ENCODE measurements around the gene GABRB1.

GABRB1 gene

DNA sequence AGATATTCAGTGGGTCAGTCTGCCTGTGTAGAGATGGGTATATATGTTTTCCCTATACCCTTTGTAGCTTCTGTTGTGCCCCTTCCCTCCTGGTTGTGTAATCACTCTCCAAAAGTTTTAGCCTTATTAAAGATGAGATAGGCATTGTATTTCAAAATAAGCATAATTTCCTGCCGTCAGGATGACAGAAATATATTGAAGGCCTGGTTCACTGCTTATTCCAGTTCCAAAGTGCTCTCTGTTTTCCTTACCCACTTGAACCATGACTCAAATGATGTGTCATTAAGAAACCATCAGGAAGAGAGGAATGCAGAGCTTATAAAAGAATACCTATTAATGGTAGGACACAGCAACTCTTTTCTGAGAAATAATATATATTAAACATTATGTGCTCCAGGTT, 178.5 kb downstream of the GABRB1 start:
- no peak for DNase-seq (ENCODE audit: low read depth in 3 of 3, low spot score in 1 of 3)

- no peak for DNase-seq (ENCODE audit: low read depth in 3 of 3, low spot score in 1 of 3)
These were observed 179.5 kb downstream of the GABRB1 start for GRCh38 chr4:47210828-47211227.

- no peak for DNase-seq (ENCODE audit: low read depth in 3 of 3, low spot score in 1 of 3)
These were observed 181.7 kb downstream of the GABRB1 start for GRCh38 chr4:47213106-47213505.

- DNase-seq (ENCODE audit: low read depth in 3 of 3, low spot score in 1 of 3), result no peak
These were observed 182.2 kb downstream of the GABRB1 start for GRCh38 chr4:47213539-47213938.

- DNase-seq (ENCODE audit: low read depth in 3 of 3, low spot score in 1 of 3), result no peak
These were observed 182.6 kb downstream of the GABRB1 start for GRCh38 chr4:47213971-47214370.

DNA sequence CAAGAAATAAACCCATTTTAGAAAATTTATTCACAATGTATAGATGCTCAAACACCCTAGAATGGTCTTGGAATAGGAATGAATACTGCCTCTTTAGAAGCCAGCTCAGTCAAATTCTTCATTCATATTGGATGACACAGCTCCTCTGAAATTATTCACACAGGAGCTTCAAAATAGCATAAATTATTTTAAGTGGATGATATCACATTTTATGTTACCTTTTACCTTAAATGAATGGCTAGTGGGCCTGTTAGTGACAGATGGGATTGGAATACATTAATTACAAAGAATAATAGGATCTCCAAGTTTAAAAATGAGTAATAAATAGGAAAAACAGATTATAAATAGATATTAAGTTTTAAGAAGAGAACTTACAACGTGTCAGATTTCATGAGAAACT, 184.4 kb downstream of the GABRB1 start:
- DNase-seq (ENCODE audit: low read depth in 3 of 3, low spot score in 1 of 3), result no peak

- DNase-seq (ENCODE audit: low read depth in 3 of 3, low spot score in 1 of 3), result no peak
These were observed 185.9 kb downstream of the GABRB1 start for GRCh38 chr4:47217291-47217690.

DNA sequence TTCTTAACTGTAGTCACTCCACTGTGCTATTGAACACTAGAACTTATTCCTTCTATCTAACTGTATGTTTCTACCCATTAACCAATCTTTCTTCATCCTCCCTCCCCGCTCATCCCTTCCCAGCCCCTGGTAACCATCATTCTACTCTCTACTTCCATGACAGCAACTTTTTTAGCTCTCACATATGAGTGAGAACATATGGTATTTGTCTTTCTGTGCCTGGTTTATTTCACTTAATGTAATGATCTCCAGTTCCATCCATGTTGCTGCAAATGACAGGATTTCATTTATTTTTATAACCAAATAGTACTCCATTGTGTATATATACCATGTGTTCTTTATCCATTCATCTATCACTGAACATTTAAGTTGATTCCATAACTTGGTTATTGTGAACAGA, 186.5 kb downstream of the GABRB1 start:
- no peak for DNase-seq (ENCODE audit: low read depth in 3 of 3, low spot score in 1 of 3)

DNA sequence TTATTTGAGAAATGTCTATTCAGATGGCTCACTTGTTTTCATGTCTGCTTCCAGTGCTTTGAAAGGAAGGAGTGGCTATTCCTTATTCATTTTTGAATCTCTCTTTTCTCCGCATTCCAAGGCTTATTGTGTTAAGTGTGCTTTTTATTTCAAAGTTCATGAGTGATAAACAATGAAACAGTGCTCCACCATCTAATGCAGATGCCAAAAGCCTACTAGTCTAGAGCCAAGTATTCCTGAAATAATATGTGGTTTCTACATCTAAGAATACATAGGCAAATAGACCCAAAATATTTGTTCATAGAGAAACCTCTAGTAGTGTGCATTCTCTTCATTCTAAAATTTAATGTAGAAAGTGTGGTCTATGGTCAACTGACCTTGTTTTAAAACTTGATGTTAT, 187.3 kb downstream of the GABRB1 start:
- no peak for DNase-seq (ENCODE audit: low read depth in 3 of 3, low spot score in 1 of 3)

DNA sequence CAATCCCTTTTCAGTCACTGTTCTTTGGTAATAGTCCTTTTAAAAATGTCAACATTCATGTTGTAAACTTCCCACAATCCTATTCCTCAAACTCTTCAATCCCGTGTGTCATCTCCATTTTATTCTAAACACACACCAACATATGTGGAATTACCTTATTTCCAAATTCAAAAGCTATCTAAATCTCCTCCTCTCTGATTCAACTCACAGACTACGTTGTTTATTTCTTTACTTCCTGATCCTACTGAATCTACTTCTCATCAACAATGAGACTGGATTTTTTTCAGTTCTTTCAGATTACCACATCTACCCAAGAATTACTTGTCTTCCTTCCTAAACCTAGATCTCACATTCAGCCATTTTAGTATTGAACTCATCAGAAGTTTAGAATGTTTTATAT, 188.2 kb downstream of the GABRB1 start:
- no peak for DNase-seq (ENCODE audit: low read depth in 3 of 3, low spot score in 1 of 3)

GRCh38 chr4:47221721-47222120, 190.4 kb downstream of the GABRB1 start:
- DNase-seq (ENCODE audit: low read depth in 3 of 3, low spot score in 1 of 3), result no peak

GRCh38 chr4:47222276-47222675, 190.9 kb downstream of the GABRB1 start:
- DNase-seq (ENCODE audit: low read depth in 3 of 3, low spot score in 1 of 3), result no peak

- no peak for DNase-seq (ENCODE audit: low read depth in 3 of 3, low spot score in 1 of 3)
These were observed 193.0 kb downstream of the GABRB1 start for GRCh38 chr4:47224361-47224760.

GRCh38 chr4:47235721-47236120, 204.4 kb downstream of the GABRB1 start:
- no peak for DNase-seq (ENCODE audit: low read depth in 3 of 3, low spot score in 1 of 3)

DNA sequence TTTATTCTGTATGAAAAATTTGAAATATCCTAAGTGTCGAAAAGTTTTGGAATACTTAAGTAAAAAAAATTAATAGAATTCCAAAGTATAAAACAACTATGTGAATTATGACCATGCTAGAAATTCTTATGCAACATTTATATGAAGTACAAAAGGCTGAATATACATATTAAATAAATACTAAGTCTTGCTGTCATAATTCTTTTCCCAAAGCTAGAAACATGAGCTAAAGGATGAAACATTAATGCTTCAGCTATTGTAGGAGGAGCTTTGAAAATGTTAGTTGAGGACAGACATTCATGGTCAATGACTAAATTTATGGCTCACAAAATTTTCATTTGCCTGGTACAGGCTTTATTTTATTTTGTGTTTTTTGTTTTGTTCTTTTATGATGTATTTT, 207.3 kb downstream of the GABRB1 start:
- no peak for DNase-seq (ENCODE audit: low read depth in 3 of 3, low spot score in 1 of 3)

- no peak for DNase-seq (ENCODE audit: low read depth in 3 of 3, low spot score in 1 of 3)
These were observed 208.3 kb downstream of the GABRB1 start for GRCh38 chr4:47239649-47240048.

DNA sequence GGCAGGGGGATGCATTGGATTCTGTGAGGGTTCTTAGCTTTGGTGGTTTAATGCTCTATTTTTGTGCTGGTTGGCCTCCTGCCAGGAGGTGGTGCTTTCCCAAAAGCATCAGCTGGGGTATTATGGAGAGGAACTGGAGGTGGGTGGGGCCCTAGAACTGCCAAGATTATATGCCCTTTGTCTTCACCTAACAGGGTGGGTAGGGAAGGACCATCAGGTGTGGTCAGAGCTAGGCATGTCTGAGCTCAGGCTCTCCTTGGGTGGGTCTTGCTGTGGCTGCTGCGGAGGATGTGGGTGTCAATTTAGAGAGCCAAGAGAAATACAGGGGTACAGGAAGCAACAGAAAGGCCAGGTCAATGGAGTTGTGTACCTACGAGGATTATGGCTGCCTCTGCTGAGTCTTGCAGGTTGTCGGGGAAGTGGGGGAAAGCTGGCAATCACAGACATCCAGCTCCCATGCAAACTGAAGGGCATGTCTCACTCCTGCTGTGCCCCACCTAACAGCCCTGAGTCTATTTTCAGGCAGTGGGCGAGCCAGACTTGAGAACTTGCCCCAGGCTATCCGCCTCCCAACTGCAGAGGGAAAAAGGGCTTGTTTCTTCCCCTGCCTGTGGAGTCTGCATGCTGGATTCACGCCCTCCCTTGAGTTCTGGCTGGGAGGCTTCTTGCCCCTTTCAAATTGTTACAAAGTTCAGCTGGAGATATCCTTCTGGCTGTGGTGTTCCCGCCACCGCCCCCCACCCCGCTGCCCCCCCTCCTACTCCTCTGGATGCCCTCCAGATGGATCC, 220.2 kb downstream of the GABRB1 start:
- DNase-seq (ENCODE audit: low read depth in 3 of 3, low spot score in 1 of 3), result no peak

- no peak for DNase-seq (ENCODE audit: low read depth in 3 of 3, low spot score in 1 of 3)
These were observed 232.4 kb downstream of the GABRB1 start for GRCh38 chr4:47263721-47264120.

- no peak for DNase-seq (ENCODE audit: low read depth in 3 of 3, low spot score in 1 of 3)
These were observed 239.0 kb downstream of the GABRB1 start for GRCh38 chr4:47270201-47270888.

DNA sequence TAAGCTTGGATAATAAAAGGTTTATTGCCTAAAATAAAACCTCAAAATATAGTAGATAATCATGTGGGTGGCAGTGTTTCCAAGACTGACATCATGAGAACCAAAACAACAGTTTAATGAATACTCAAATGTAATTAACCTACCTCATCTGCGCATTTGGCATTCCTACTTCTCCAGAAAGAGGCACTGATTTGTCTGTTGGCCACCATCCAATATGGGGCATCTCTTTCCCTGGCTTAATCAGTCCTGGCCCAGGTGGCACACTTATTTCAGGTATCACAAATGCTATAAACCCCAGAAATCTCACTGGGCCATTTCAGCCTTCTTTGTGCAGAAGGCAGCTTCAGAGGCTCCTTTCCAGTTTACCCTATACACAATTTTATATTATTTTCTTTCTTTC, 239.9 kb downstream of the GABRB1 start:
- no peak for DNase-seq (ENCODE audit: low read depth in 3 of 3, low spot score in 1 of 3)

GRCh38 chr4:47274901-47275300, 243.5 kb downstream of the GABRB1 start:
- no peak for DNase-seq (ENCODE audit: low read depth in 3 of 3, low spot score in 1 of 3)

DNA sequence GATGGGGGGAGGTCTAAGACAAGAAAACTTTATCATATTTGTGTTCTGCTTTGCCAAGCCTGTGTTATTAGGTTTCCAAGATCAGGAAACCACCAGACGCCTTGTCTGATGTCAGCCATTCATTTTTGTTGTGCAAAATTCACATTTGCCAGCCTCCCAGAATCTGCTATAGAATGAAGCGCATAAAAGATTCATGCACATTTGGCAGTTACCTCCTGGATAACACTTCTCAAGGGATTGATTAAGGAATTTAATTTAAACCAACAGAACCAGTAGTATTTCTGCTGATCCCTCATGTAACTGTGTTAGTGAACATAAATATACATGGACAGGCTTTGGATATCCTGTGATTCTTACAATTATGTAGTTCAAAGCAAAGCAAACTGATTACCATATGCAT, 244.2 kb downstream of the GABRB1 start:
- no peak for DNase-seq (ENCODE audit: low read depth in 3 of 3, low spot score in 1 of 3)

- no peak for DNase-seq (ENCODE audit: low read depth in 3 of 3, low spot score in 1 of 3)
These were observed 247.3 kb downstream of the GABRB1 start for GRCh38 chr4:47278631-47279030.
